ENCODE measurements around the gene BDH1.
A peak's percentile ranks its signal among the peaks of the same experiment; 100 is the strongest.

BDH1 gene

DNA sequence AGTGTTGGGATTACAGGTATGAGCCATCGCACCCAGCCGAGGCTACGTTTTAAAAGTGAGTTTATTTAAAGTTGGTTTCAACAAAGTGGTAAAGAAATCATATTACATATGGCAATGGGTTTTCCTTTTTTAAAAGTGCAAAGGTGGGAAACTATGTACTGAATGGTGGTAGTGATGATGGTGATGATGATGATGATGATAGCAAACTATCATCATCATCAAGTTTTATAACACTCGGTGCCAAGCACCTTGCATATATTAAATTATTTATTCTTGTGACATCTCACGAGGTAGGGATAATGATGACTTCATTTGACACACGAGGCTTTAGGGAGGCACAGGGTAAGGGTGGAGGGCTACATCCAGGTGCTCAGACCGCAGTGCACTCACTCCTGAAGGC is 64.3 kb downstream of the BDH1 start:
- H3K27ac ChIP-seq: no peak overlapping the region
- TF ChIP-seq, protein P1, sequence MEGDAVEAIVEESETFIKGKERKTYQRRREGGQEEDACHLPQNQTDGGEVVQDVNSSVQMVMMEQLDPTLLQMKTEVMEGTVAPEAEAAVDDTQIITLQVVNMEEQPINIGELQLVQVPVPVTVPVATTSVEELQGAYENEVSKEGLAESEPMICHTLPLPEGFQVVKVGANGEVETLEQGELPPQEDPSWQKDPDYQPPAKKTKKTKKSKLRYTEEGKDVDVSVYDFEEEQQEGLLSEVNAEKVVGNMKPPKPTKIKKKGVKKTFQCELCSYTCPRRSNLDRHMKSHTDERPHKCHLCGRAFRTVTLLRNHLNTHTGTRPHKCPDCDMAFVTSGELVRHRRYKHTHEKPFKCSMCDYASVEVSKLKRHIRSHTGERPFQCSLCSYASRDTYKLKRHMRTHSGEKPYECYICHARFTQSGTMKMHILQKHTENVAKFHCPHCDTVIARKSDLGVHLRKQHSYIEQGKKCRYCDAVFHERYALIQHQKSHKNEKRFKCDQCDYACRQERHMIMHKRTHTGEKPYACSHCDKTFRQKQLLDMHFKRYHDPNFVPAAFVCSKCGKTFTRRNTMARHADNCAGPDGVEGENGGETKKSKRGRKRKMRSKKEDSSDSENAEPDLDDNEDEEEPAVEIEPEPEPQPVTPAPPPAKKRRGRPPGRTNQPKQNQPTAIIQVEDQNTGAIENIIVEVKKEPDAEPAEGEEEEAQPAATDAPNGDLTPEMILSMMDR (IDR thresholded peaks at IDR 0.05): no peak
- DNase-seq (ENCODE audit: low spot score): no peak
- H3K4me3 ChIP-seq: no peak overlapping the region

DNA sequence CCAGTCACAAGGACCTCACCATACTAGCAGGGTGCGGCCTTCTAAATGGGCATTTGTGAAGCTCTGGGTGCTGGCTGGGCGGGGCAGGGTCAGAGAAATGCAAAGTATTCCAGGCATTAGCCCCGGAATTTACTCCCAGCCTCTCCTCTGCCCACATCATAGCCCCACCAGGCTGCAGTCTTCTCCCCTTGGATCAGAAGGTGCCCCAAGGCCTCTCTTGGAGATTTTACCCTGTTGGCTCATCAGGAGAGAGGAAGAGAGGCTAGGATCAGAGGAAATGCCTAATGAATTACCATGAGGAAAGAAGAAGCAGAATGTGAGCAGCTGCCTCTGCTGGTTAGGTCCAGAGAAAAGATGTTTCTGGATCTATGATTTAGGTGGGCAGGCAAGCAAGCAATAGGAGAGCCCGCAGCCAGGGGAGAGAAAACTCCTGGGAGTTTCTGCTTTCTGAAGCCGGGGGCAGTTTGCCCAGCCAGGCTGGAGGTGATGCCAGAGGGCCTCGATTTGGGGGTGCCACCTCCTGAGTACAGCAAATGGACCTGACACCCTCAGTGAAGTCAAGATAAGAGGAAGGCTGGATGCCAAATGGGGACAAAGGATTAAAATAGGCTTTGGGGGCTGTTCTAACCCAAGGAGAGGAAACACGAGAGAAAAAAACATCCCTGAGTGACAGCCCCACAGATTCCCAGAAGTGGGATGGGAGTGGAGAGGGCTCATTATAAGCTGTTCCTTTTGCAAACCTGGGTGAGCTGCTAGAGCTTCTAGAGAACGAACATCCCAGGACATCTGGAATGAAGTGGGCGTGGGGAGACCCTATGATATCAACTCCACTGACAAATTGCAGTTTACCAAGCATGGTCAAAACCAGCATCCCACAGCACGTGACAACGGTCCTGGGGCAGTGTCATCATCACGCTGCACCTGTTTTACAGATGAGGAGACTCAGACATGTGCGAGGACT is 65.4 kb downstream of the BDH1 start:
- DNase-seq (ENCODE audit: low spot score): no peak
- Histone ChIP-seq H3K27ac (no peak overlapping the region), H3K4me3 (no peak overlapping the region)
- TF ChIP-seq, protein P1 (IDR thresholded peaks at IDR 0.05): no peak

DNA sequence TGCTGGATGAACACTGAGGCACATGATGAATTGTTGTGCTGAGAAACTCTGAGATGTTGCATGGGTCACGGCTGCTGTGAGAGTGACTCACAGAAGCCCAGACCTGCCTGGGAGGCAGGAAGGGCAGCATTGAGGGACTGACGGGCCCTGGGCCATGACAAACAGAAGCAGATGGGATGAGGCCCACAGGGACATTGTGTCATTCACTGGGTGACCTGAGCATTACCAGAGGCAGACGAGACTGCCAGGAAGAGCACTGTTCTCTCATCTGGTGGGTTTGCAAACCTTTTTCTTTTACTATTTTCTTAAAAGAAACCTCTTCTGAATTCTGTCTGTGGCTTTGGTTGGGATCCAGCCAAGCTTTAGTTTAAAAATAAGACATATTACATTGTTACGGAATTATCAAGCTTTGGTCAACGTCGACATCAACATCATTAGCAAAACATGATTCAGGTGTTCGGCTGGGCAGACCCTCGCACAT is 67.8 kb downstream of the BDH1 start:
- no peak for DNase-seq (ENCODE audit: low spot score)
- TF ChIP-seq, protein P1 (IDR thresholded peaks at IDR 0.05): no peak
- H3K27ac ChIP-seq: peak overlapping the region in 1 of 2 donors; percentile 45
- no peak overlapping the region for H3K4me3 ChIP-seq

- no peak overlapping the region for H3K27ac ChIP-seq
- no peak overlapping the region for H3K4me3 ChIP-seq
- TF ChIP-seq, protein P1 (IDR thresholded peaks at IDR 0.05): no peak
- no peak for DNase-seq (ENCODE audit: low spot score)
Observed at GRCh38 chr3:197486861-197487260, 68.9 kb downstream of the BDH1 start.

- TF ChIP-seq, protein P1 (IDR thresholded peaks at IDR 0.05): no peak
- DNase-seq (ENCODE audit: low spot score): no peak
- no peak overlapping the region for H3K4me3 ChIP-seq
- H3K27ac ChIP-seq: no peak overlapping the region
Observed at GRCh38 chr3:197485143-197485542, 70.6 kb downstream of the BDH1 start.

DNA sequence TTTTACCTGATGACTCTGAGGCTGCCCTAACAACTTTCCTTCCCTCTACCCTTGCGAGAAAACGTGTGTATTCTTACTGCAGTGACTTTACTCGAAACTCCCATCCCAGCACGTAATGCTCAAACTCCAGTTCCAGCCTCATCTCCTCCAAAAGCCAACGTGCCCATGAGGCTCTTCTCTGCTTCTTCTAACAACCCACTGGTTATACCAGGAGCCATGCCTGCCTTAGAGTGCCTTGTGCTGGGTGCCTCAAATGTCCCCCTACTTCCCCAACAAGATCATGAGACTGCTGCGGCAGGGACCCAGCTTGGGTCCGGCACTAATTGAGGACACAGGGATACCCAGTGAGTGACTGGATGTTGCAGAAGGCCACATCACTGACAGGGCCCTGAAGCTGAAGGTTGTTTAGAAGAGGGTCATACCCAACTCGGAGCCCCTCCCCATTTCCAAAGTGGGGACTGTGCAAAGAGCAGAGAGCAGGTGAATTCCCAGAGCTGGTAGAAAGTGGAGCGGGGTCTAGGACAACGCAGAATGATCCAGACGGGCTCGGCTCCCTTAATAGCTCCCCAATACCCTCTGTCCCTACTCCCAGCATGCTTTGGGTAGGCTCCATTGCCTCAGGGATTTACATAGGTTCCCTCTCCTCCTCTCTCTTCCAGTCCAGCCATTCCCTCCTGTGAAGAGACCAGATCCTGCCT is 71.4 kb downstream of the BDH1 start:
- Histone ChIP-seq H3K4me3 (no peak overlapping the region), H3K27ac (no peak overlapping the region)
- no peak for DNase-seq (ENCODE audit: low spot score)
- TF ChIP-seq, protein P1 (IDR thresholded peaks at IDR 0.05): no peak

Measured in coronary artery (tissue), 2 donors.